GM19193 (cell line): Measurements from ENCODE around the gene DENND5B.

Experiments used
- POLR2A ChIP-seq: IDR thresholded peaks from 4 replicates; pipeline ENCODE4 v1.6.1; 2011; ENCODE audit not compliant: insufficient read depth, insufficient read length; ENCODE audit errors: extremely low read depth

The DENND5B gene

DNA sequence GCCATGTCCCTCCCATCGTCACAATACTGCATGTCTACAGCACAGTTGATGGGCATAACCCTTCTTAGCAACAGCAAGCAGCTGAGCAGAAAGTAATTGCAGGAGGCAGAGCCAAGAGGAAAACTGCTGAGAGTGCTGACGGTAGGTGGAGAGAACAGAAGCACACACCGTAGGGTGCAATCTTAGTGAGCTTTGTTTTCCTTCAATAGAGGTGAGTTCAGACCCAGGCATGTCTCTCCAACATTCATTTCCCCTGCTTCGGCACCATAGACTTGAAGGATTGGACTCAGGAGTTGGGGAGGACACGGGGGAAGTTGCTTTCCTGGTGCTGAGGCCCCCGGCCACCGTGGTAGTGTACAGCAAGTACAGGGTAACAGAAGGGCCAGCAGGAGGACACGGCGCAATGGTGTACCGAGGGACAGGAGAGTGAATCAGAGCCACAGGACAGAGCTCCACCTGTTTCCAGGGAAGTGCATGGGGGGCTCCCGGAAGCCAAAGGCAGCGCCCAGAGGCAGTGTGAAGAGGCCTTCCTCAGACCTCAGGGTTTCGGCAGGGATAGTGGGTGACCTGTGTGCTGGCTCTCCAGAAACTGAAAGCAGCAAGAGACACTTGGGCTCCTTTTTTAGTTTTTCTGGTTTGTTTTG, 228.7 kb downstream of the DENND5B start:
- no peak for TF ChIP-seq POLR2A

DNA sequence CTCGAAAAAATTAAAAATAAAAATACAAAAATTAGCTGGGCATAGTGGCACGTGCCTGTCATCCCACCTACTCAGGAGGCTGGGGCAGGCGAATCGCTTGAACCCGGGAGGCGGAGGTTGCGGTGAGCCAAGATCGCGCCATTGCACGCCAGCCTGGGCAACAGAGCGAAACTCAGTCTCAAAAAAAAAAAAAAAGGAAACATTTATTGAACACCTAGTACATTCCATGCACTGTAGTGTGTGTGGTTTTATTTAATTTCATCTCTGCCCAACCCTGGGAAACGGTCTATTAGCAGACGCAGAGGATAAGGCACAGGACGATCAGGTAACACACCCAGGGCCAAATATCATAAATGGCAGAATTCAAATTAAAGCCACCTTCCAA, 229.2 kb downstream of the DENND5B start:
- no peak for TF ChIP-seq POLR2A

DNA sequence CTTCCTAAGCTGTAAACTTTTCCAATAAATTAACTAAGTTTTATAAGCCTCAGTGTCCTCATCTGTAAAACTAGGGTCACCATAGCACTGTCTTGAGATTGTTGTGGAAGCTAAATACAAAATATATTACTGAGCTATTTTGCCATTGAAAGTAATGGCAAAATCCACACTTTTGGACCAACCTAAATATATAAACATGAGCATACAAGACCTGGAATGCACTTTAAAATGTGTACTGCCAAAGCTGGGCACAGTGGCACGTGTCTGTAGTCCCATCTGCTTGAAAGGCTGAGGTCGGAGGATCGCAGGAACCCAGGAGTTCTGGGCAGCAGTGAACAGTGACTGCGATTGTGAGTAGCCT, 235.2 kb downstream of the DENND5B start:
- TF ChIP-seq POLR2A, result no peak

DNA sequence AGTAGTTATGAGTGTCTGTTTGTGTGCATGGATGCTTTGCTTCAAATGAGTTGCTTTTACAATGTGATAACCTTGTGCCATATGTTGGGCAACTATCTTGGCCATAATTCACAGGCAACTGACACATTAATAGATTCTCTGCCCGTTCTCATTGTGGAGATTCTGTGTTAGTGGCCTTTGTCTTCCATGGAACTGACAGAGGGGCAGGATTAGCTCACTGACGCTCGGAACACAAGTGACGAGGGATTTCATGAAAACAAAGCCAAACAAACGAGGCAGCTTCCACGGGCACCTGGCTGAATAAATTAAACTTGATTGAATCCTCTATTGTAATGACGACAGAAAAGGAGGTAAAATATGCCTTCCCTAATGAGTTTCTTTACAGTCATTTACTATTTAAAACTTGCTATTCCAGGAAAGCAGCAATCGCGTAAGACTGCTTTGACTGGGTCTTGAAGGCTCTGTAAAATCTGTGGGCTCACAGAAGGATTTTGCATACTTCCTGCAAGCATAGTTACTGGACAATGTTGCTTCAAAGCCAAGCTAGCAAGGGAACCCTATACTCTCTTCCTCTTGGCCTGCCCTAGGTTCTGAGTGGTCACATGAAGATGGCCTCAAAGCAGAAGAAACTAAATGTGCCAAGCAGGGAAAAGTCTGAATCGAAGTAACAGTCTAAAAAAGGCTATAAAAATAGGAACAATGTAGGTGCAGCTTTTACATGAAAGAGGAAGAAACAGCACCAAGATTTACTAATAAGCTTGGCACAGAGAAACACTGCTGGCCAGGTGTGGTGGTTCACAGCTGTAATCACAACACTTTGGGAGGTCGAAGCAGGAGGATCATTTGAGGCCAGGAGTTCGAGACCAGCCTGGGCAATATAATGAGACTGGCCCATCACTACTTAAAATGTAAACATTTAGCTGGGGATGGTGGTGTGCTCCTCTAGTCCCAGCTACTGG, 236.9 kb downstream of the DENND5B start:
- TF ChIP-seq POLR2A, result no peak

DNA sequence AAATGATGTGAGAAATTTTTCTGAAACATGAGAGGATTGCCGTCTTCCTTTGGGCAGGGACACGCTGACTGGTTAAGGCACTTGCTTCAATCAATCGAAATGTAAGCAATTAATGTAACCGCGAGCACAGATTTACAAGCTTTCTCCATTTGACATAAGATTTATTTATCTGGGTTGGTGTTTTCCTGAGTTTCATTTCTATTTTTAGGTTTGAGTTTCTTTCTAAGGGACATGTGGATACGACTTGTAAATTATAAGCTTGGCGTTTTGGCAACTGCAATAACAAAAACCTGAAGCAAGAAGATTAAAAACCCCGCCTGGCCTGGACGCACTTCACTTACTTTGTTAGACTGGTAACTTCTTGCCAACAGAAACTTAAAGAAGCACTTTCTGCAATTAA, 244.7 kb downstream of the DENND5B start:
- no peak for TF ChIP-seq POLR2A

DNA sequence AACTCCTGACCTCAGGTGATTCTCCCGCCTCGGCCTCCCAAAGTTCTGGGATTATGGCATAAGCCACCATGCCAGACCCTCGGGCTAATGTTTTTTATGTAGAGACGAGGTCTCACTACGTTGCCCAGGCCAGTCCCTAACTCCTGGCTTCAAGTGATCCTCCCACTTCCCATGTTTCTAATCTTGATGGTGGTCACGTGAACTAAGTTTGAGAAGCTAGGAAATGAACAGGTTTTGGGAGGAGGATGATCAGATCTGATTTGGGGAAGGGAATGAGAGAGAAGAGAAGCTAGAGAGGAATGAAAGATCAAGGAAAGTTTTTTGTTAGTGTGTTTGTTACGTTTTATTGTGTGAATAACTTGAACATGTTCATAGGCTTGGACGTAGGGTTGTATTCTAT, 247.8 kb downstream of the DENND5B start:
- TF ChIP-seq POLR2A, result no peak

DNA sequence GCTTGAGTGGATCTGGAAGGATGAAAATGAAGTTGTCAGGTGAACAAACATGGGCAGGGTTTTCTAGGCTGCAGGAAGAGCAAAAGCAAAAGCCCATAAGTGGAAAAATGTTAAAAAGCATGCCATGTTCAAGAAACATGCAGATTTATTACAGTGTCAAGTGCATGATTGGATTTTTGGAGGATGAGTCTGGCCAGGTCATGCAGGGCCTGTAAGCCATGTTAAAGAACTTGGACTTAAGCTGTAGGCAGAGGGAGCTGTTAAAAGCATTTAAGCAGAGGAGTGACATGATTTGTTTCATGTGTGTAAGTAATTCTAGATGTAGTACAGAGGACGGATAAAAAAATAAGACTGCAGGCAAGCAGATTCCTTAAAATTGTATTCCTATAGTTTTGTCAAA, 248.7 kb downstream of the DENND5B start:
- no peak for TF ChIP-seq POLR2A

DNA sequence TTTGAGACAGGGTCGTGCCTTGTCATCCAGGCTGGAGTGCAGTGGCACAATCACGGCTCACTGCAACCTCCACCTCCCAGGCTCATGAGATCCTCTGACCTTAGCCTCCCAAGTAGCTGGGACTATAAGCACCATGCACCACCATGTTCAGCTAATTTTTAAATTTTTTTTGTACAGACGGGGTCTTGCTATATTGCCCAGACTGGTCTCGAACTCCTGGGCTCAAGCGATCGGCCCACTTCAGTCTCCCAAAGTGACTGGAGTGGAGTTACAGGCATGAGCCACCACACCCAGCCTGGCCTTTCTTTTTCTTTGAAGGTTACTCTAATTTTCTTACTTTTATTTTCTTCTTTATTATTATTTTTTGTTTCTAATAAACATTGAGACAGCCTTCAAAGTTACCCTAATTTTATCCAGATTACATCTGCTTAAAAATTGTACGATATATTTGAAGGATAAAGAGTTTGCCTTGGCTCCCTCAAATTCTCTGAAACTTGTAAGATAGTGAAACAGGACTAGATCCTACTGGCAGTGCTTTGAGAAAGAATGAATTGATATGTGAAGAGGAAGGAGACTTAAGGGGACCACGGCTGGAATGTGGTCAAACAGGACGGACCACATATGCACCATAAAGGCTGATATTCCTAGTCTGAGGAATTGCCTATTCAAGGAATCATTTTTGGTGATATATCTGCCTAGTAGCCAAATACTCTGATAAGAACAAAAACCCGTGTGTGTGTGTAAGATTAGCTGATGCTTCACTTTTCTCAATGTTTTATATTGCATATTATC, 250.9 kb downstream of the DENND5B start:
- no peak for TF ChIP-seq POLR2A

DNA sequence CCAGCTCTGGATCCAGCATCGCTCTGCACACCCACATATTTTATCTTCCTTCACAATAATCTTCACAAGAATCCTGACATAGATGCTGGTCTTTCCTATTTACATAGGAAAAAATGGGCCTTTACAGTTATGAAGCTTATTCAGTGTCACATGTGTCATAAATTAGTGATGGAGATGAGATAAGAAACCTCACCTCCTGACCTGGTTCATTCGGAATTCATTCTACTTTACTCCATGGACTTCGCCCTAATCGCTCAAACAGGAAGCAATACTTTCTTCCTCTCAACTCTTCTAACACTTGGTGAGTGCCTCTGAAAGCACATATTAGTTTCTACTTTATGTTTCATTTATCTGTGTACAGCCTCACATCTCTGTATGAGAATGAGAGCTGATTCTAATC, 253.0 kb downstream of the DENND5B start:
- TF ChIP-seq POLR2A, result no peak
